Transverse colon (tissue), 3 donors: ENCODE measurements around the gene AGAP1.

Experiments
- CTCF ChIP-seq, 5 experiments: fragments of 200-600 bp in 3 of 5; fragments of 450-650 bp in 2 of 5; sonication (generic) in 3 of 5; IDR thresholded peaks; 1 replicate in 2 of 5; 2 replicates in 3 of 5; pipeline ENCODE4 v1.5.1; 2016 to 2017; ENCODE audit warnings: antibody characterized with exemption in 5 of 5, inconsistent platforms in 3 of 5, mild to moderate bottlenecking in 2 of 5, moderate library complexity in 1 of 5
- EP300 ChIP-seq: sonication (generic); formaldehyde crosslinking; IDR thresholded peaks from one replicate; pipeline ENCODE4 v1.6.1; 2017; ENCODE audit warnings: antibody characterized with exemption, low read depth
- POLR2A ChIP-seq: fragments of 450-650 bp; IDR thresholded peaks from one replicate; pipeline ENCODE4 v1.6.1; 2016; ENCODE audit warnings: antibody characterized with exemption, mild to moderate bottlenecking, moderate library complexity

- TF ChIP-seq CTCF (IDR thresholded peaks at IDR 0.05) (no peak), POLR2A (no peak), EP300 (no peak)
These were observed 140.8 kb downstream of the AGAP1 start for GRCh38 chr2:235634435-235635158.
